ENCODE results near the gene LZIC.

GRCh38 chr1:9960706-9961562 lies 17.7 kb upstream of the LZIC start:
- TF ChIP-seq, protein P1, sequence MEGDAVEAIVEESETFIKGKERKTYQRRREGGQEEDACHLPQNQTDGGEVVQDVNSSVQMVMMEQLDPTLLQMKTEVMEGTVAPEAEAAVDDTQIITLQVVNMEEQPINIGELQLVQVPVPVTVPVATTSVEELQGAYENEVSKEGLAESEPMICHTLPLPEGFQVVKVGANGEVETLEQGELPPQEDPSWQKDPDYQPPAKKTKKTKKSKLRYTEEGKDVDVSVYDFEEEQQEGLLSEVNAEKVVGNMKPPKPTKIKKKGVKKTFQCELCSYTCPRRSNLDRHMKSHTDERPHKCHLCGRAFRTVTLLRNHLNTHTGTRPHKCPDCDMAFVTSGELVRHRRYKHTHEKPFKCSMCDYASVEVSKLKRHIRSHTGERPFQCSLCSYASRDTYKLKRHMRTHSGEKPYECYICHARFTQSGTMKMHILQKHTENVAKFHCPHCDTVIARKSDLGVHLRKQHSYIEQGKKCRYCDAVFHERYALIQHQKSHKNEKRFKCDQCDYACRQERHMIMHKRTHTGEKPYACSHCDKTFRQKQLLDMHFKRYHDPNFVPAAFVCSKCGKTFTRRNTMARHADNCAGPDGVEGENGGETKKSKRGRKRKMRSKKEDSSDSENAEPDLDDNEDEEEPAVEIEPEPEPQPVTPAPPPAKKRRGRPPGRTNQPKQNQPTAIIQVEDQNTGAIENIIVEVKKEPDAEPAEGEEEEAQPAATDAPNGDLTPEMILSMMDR (IDR thresholded peaks at IDR 0.05 in 4 of 5, conservative IDR thresholded peaks at IDR 0.05 in 1 of 5): no peak
- TF ChIP-seq POLR2A (IDR thresholded peaks at IDR 0.05): no peak
